Measurements from ENCODE around the gene C1S. TPM values are rescaled to one million over a fixed set of nuclear protein-coding genes. Genes with fewer than 3 reads are reported as not detected.

C1S gene
- total and polyA plus RNA-seq, 12 donors: 51.5 to 582 (median 231) TPM

GRCh38 chr12:7081037-7081436, 20.5 kb downstream of the C1S start:
- 89 to 94% (median 91%) methylated on average over 14 of the region's 14 CpGs for WGBS, 4 donors
- no peak for DNase-seq

GRCh38 chr12:7083125-7083524, 22.6 kb downstream of the C1S start:
- no peak for TF ChIP-seq POLR2A (IDR thresholded peaks at IDR 0.05)
- no peak for TF ChIP-seq CTCF (IDR thresholded peaks at IDR 0.05)
- Histone ChIP-seq H3K9me3 (replicated peaks in 1 of 3) (no peaks in the 10 kb centered on the region), H3K4me3 (no peak overlapping the region), H3K27ac (no peak overlapping the region), H3K36me3 (replicated peaks in 1 of 2) (peaks cover 0 to 46% of the 10 kb centered on the region in 2 donors), H3K4me1 (replicated peaks in 1 of 2) (peaks cover 0 to 9% of the 10 kb centered on the region in 2 donors), H3K27me3 (no peaks in the 10 kb centered on the region)
- intact Hi-C loops (cut with DNase I): no loop called here
- DNase-seq: no peak

More at GRCh38 chr12:7081037-7081436, 20.5 kb downstream of the C1S start:
- Histone ChIP-seq H3K27me3 (no peaks in the 10 kb centered on the region), H3K9me3 (replicated peaks in 1 of 3) (no peaks in the 10 kb centered on the region), H3K4me3 (no peak overlapping the region), H3K4me1 (replicated peaks in 1 of 2) (peaks cover 0 to 9% of the 10 kb centered on the region in 2 donors), H3K27ac (peak overlapping the region in 1 of 5 donors; percentile 16), H3K36me3 (replicated peaks in 1 of 2) (peaks cover 0 to 28% of the 10 kb centered on the region in 2 donors)
- intact Hi-C loops (cut with DNase I): no loop called here
- TF ChIP-seq POLR2A (IDR thresholded peaks at IDR 0.05): no peak
- no peak for TF ChIP-seq CTCF (IDR thresholded peaks at IDR 0.05)

GRCh38 chr12:7089196-7089871, 28.8 kb downstream of the C1S start:
- DNase-seq: peak in 1 of 7 donors; percentile 48
- peaks cover 0 to 39% of the 10 kb centered on the region in 2 donors for H3K36me3 ChIP-seq (replicated peaks in 1 of 2)
- H3K9me3 ChIP-seq (replicated peaks in 1 of 3): no peaks in the 10 kb centered on the region
- intact Hi-C loops (cut with DNase I): no loop called here
- H3K4me1 ChIP-seq (replicated peaks in 1 of 2): peaks cover 10 to 32% of the 10 kb centered on the region in 2 donors
- 67 to 90% (median 86%) methylated on average over 4 to 11 of the region's 11 CpGs for WGBS, 4 donors
- TF ChIP-seq POLR2A (IDR thresholded peaks at IDR 0.05) (no peak), CTCF (IDR thresholded peaks at IDR 0.05) (no peak)
- peak overlapping the region in 2 of 5 donors; percentile 82 to 94 for H3K27ac ChIP-seq
- H3K4me3 ChIP-seq: no peak overlapping the region
- no peaks in the 10 kb centered on the region for H3K27me3 ChIP-seq

- no peak for TF ChIP-seq POLR2A (IDR thresholded peaks at IDR 0.05)
- no peak for TF ChIP-seq CTCF (IDR thresholded peaks at IDR 0.05)
- intact Hi-C loops (cut with DNase I): no loop called here
- H3K27me3 ChIP-seq: no peaks in the 10 kb centered on the region
- peak overlapping the region in 3 of 5 donors; percentile 2 to 94 (median 82) for H3K27ac ChIP-seq
- peaks cover 0 to 38% of the 10 kb centered on the region in 2 donors for H3K36me3 ChIP-seq (replicated peaks in 1 of 2)
- 78 to 84% (median 81%) methylated on average over 13 to 16 of the region's 16 CpGs for WGBS, 4 donors
- peaks cover 10 to 34% of the 10 kb centered on the region in 2 donors for H3K4me1 ChIP-seq (replicated peaks in 1 of 2)
- H3K4me3 ChIP-seq: peak overlapping the region in 1 of 4 donors; percentile 58
- H3K9me3 ChIP-seq (replicated peaks in 1 of 3): no peaks in the 10 kb centered on the region
- peak in 3 of 7 donors; percentile 30 to 52 (median 32) for DNase-seq
Observed at GRCh38 chr12:7090222-7090998, 29.9 kb downstream of the C1S start.

Measured in adrenal gland (tissue), 12 donors.